Lung (tissue), 12 donors: ENCODE measurements around the gene DIP2C. TPM values are rescaled to one million over a fixed set of nuclear protein-coding genes. Genes with fewer than 3 reads are reported as not detected.

Experiments
- ATAC-seq: fragments of 200-7000 bp; cut with Tn5 transposase; one replicate; pipeline ENCODE4 v1.9.1; 2020; ENCODE audit warnings: moderate number of reproducible peaks; ENCODE audit not compliant: insufficient read depth, low FRiP score
- DNase-seq, 3 donors: peaks; one replicate each; pipeline ENCODE4 v3.0.0-alpha.2; 2013 to 2017
- H3K27ac ChIP-seq, 2 donors: one replicate each; pipeline ENCODE4 v1.5.1; 2013; ENCODE audit warnings: mild to moderate bottlenecking in 2 of 2, moderate library complexity in 2 of 2, control low read depth in 1 of 2, inconsistent platforms in 1 of 2, low read depth in 1 of 2, low read length in 1 of 2
- H3K27me3 ChIP-seq, 3 donors: one replicate each; pipeline ENCODE4 v1.5.1; 2013; ENCODE audit warnings: low read length in 2 of 3; ENCODE audit not compliant: control insufficient read depth in 3 of 3, insufficient read depth in 3 of 3
- H3K36me3 ChIP-seq, 4 donors: one replicate each; pipeline ENCODE4 v1.5.1; 2013; ENCODE audit warnings: low read length in 4 of 4, mild to moderate bottlenecking in 1 of 4, moderate library complexity in 1 of 4; ENCODE audit not compliant: control insufficient read depth in 4 of 4, insufficient read depth in 4 of 4
- H3K4me1 ChIP-seq, 5 donors: one replicate each; pipeline ENCODE4 v1.5.1; 2013; ENCODE audit warnings: low read length in 5 of 5, mild to moderate bottlenecking in 2 of 5, moderate library complexity in 1 of 5; ENCODE audit not compliant: control insufficient read depth in 5 of 5, insufficient read depth in 5 of 5
- H3K4me3 ChIP-seq: one replicate; pipeline ENCODE4 v1.5.1; 2013; ENCODE audit warnings: mild to moderate bottlenecking, control low read depth, moderate library complexity
- H3K9ac ChIP-seq, 2 donors: one replicate each; pipeline ENCODE4 v1.5.1; 2013; ENCODE audit warnings: low read length in 2 of 2, control low read depth in 1 of 2; ENCODE audit not compliant: insufficient read depth in 1 of 2
- H3K9me3 ChIP-seq, 4 donors: one replicate each; pipeline ENCODE4 v1.5.1; 2013; ENCODE audit warnings: low read length in 3 of 4, mild to moderate bottlenecking in 1 of 4, moderate library complexity in 1 of 4; ENCODE audit not compliant: control insufficient read depth in 4 of 4, insufficient read depth in 3 of 4
- WGBS, 2 donors: extraction: QIAGEN DNeasy Blood & Tissue Kit; methylation state at CpG; one replicate each; pipeline ENCODE4 v1.1.7; 2013; 5-methylcytosine and 5-hydroxymethylcytosine counted together
- polyA plus RNA-seq, 2 donors: library from polyadenylated mRNA; stranded (reverse); fragments of 200-250 nt; gene quantifications; one replicate each; pipeline ENCODE4 v1.2.1, GENCODE V29; 2013
- total RNA-seq, 2 donors: library from RNA; depleted of rRNA in 1 of 2; stranded (reverse); fragments of >200 nt in 1 of 2; gene quantifications; one replicate each; pipeline ENCODE4 v1.2.1, GENCODE V29; 2014 to 2021
- TF ChIP-seq, protein P1 (sequence below): IDR thresholded peaks from 2 replicates; pipeline ENCODE4 v1.5.1; 2012; ENCODE audit warnings: mild to moderate bottlenecking; ENCODE audit errors: control extremely low read depth, extremely low read depth
- donor health status: control.
- donor health status: control.
- donor health status: Bipolar disorder and iron deficiency.
- donor health status: healthy.
- donor health status: DM: yes; HTN: yes; CAD: no.

Gene DIP2C
- total and polyA plus RNA-seq, 4 donors: 3.6 to 20.0 (median 9.5) TPM

DNA sequence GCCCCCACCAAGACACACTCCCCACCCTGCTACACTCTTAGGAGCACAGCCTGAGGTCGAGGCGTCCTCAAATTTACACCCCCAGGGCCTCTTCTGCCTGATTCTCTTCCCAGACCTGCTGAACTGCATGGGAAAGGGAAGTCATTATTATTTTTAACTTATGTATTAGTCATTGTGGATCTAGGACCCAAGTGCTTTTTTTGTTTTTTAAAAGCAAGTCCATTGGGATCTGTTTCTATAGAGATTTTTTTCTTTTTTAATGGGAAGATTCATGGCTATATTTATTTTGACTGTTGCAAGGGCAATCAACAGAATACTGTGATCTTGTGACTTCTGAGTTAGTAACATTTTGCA is 350.5 kb downstream of the DIP2C start:
- H3K27ac ChIP-seq: no peak overlapping the region

DNA sequence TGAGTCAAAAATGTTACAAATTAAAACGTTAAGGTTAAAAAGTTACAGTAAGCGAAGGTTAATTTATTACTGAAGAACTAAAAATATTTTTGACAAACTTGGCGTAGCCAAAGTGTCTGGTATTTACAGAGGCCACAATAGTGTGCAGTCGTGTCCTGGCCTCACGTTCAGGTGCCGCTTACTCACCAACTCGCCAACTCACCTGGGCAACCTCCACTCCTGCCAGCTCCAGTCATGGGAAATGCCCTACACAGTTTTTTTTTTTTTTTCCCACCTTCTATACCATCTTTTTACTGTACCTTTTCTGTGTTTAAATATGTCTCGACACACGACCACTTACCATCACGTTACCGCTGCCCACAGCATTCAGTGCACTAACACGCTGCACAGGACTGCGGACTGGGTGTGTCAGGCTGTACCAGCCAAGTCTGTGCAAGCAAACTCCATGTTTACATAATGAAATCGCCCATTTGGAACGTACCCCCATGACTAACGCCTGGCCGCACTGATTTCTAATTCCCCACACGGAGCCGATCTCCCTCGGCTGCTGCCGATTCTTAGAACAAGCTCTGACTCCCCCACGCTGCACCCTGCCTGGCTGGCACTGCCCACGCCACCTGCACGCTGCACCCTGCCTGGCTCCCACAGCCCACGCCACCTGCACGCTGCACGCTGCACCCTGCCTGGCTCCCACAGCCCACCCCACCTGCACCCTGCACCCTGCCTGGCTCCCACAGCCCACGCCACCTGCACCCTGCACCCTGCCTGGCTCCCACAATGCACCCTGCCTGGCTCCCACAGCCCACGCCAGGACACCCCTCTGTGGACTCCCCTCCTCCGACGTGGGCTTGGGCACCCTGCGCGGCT is 351.1 kb downstream of the DIP2C start:
- H3K4me3 ChIP-seq: no peak overlapping the region
- peaks cover 8 to 26% (median 16%) of the 10 kb centered on the region in 4 donors for H3K36me3 ChIP-seq
- peak in 1 of 3 donors; percentile 9 for DNase-seq
- no peaks in the 10 kb centered on the region for H3K4me1 ChIP-seq
- no peaks in the 10 kb centered on the region for H3K27me3 ChIP-seq
- peak; percentile 42 for ATAC-seq
- TF ChIP-seq, protein P1, sequence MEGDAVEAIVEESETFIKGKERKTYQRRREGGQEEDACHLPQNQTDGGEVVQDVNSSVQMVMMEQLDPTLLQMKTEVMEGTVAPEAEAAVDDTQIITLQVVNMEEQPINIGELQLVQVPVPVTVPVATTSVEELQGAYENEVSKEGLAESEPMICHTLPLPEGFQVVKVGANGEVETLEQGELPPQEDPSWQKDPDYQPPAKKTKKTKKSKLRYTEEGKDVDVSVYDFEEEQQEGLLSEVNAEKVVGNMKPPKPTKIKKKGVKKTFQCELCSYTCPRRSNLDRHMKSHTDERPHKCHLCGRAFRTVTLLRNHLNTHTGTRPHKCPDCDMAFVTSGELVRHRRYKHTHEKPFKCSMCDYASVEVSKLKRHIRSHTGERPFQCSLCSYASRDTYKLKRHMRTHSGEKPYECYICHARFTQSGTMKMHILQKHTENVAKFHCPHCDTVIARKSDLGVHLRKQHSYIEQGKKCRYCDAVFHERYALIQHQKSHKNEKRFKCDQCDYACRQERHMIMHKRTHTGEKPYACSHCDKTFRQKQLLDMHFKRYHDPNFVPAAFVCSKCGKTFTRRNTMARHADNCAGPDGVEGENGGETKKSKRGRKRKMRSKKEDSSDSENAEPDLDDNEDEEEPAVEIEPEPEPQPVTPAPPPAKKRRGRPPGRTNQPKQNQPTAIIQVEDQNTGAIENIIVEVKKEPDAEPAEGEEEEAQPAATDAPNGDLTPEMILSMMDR: no peak
- no peak overlapping the region for H3K27ac ChIP-seq
- no peak overlapping the region for H3K9ac ChIP-seq
- WGBS, 2 donors: 89 to 91% methylated on average over 33 of the region's 33 CpGs
- H3K9me3 ChIP-seq: peaks cover 0 to 2% (median 0%) of the 10 kb centered on the region in 4 donors

More for the DNA sequence above, 350.5 kb downstream of the DIP2C start:
- Histone ChIP-seq H3K27me3 (no peaks in the 10 kb centered on the region), H3K9me3 (peaks cover 0 to 2% (median 0%) of the 10 kb centered on the region in 4 donors), H3K9ac (no peak overlapping the region), H3K36me3 (peaks cover 8 to 26% (median 20%) of the 10 kb centered on the region in 4 donors), H3K4me3 (no peak overlapping the region), H3K4me1 (peaks cover 0 to 5% (median 0%) of the 10 kb centered on the region in 5 donors)
- WGBS, 2 donors: 78 to 86% methylated on average over 2 of the region's 2 CpGs
- no peak for DNase-seq
- TF ChIP-seq, protein P1: no peak
- ATAC-seq: no peak

- Histone ChIP-seq H3K27me3 (no peaks in the 10 kb centered on the region), H3K27ac (no peak overlapping the region), H3K4me1 (no peaks in the 10 kb centered on the region), H3K4me3 (no peak overlapping the region), H3K36me3 (peaks cover 8 to 25% (median 13%) of the 10 kb centered on the region in 4 donors), H3K9me3 (peaks cover 0 to 2% (median 0%) of the 10 kb centered on the region in 4 donors), H3K9ac (no peak overlapping the region)
- WGBS, 2 donors: 93 to 96% methylated on average over 6 of the region's 6 CpGs
- DNase-seq (no peak), ATAC-seq (no peak)
- TF ChIP-seq, protein P1: no peak
These were observed 353.2 kb downstream of the DIP2C start for GRCh38 chr10:336247-336646.
